Esophagus muscularis mucosa (tissue), 3 donors: ENCODE results near the gene KRTAP2-1.

Source experiments
- CTCF ChIP-seq, 3 experiments: fragments of 200-600 bp in 2 of 3; fragments of 450-650 bp in 1 of 3; sonication (generic) in 2 of 3; IDR thresholded peaks; one replicate each; pipeline ENCODE4 v1.5.1; 2017 to 2019; ENCODE audit warnings: antibody characterized with exemption in 3 of 3, mild to moderate bottlenecking in 2 of 3, moderate library complexity in 1 of 3
- POLR2A ChIP-seq: fragments of 450-650 bp; IDR thresholded peaks from one replicate; pipeline ENCODE4 v1.6.1; 2017; ENCODE audit warnings: antibody characterized with exemption, moderate library complexity, mild to moderate bottlenecking, low read depth
- POLR2AphosphoS5 ChIP-seq, 2 donors: sonication (generic); formaldehyde crosslinking; IDR thresholded peaks; one replicate each; pipeline ENCODE4 v1.6.1; 2017; ENCODE audit warnings: antibody characterized with exemption in 2 of 2

- TF ChIP-seq CTCF (IDR thresholded peaks at IDR 0.05) (no peak), POLR2A (no peak), POLR2AphosphoS5 (IDR thresholded peaks at IDR 0.05) (no peak)
These were observed 27.7 kb downstream of the KRTAP2-1 start for GRCh38 chr17:41019415-41019814.
